Upper lobe of left lung (tissue), 4 donors: ENCODE results near the gene DDX39A.

ENCODE experiments used
- EP300 ChIP-seq, 4 donors: sonication (generic); formaldehyde crosslinking; IDR thresholded peaks; one replicate each; pipeline ENCODE4 v1.5.1; 2017; ENCODE audit warnings: antibody characterized with exemption in 4 of 4, control low read depth in 2 of 4
- POLR2AphosphoS5 ChIP-seq, 2 donors: sonication (generic); formaldehyde crosslinking; IDR thresholded peaks; one replicate each; pipeline ENCODE4 v1.5.1; 2017; ENCODE audit warnings: antibody characterized with exemption in 2 of 2
- TF ChIP-seq, protein P1 (sequence below), 6 experiments: fragments of 450-650 bp in 4 of 6; fragments of 200-600 bp in 2 of 6; sonication (generic) in 2 of 6; IDR thresholded peaks; one replicate each; pipeline ENCODE4 v1.5.1; 2016 to 2019; ENCODE audit warnings: antibody characterized with exemption in 6 of 6

GRCh38 chr19:14427461-14427860 lies 8.3 kb upstream of the DDX39A start:
- TF ChIP-seq POLR2AphosphoS5 (IDR thresholded peaks at IDR 0.05) (no peak), EP300 (IDR thresholded peaks at IDR 0.05) (no peak)
- TF ChIP-seq, protein P1, sequence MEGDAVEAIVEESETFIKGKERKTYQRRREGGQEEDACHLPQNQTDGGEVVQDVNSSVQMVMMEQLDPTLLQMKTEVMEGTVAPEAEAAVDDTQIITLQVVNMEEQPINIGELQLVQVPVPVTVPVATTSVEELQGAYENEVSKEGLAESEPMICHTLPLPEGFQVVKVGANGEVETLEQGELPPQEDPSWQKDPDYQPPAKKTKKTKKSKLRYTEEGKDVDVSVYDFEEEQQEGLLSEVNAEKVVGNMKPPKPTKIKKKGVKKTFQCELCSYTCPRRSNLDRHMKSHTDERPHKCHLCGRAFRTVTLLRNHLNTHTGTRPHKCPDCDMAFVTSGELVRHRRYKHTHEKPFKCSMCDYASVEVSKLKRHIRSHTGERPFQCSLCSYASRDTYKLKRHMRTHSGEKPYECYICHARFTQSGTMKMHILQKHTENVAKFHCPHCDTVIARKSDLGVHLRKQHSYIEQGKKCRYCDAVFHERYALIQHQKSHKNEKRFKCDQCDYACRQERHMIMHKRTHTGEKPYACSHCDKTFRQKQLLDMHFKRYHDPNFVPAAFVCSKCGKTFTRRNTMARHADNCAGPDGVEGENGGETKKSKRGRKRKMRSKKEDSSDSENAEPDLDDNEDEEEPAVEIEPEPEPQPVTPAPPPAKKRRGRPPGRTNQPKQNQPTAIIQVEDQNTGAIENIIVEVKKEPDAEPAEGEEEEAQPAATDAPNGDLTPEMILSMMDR (IDR thresholded peaks at IDR 0.05), result no peak
